Measurements from ENCODE around the gene LENG8. TPM values are rescaled to one million over a fixed set of nuclear protein-coding genes. Genes with fewer than 3 reads are reported as not detected.

The LENG8 gene
- total RNA-seq, 4 donors from 2014 or later, result 124 to 219 (median 157) TPM

GRCh38 chr19:54420068-54420382 lies 29.0 kb upstream of the LENG8 start:
- Histone ChIP-seq H3K4me3 (replicated peaks in 1 of 3) (no peak overlapping the region), H3K27me3 (peaks cover 12% of the 10 kb centered on the region), H3K4me1 (peaks cover 0 to 7% of the 10 kb centered on the region in 2 donors), H3K27ac (no peak overlapping the region), H3K9me3 (no peaks in the 10 kb centered on the region), H3K36me3 (no peaks in the 10 kb centered on the region)
- intact Hi-C loops (cut with DNase I), result no loop called here
- WGBS, 2 donors, result 0 to 24% methylated on average over 1 to 7 of the region's 10 CpGs
- no peak for TF ChIP-seq CTCF (IDR thresholded peaks at IDR 0.05)
- TF ChIP-seq POLR2A (IDR thresholded peaks at IDR 0.05), result no peak
- no peak for DNase-seq

- DNase-seq, result no peak
- no peak overlapping the region for H3K4me3 ChIP-seq (replicated peaks in 1 of 3)
- no peak for TF ChIP-seq CTCF (IDR thresholded peaks at IDR 0.05)
- no peak for TF ChIP-seq POLR2A (IDR thresholded peaks at IDR 0.05)
- 7 to 20% methylated on average over 9 to 16 of the region's 37 CpGs for WGBS, 2 donors
- intact Hi-C loops (cut with DNase I), result no loop called here
- peaks cover 0 to 7% of the 10 kb centered on the region in 2 donors for H3K4me1 ChIP-seq
- no peaks in the 10 kb centered on the region for H3K36me3 ChIP-seq
- H3K27me3 ChIP-seq, result peaks cover 12% of the 10 kb centered on the region
- H3K27ac ChIP-seq, result no peak overlapping the region
- H3K9me3 ChIP-seq, result no peaks in the 10 kb centered on the region
These were observed 28.4 kb upstream of the LENG8 start for GRCh38 chr19:54420383-54421168.

GRCh38 chr19:54421169-54421516 lies 27.9 kb upstream of the LENG8 start:
- peaks cover 8% of the 10 kb centered on the region for H3K27me3 ChIP-seq
- WGBS, 2 donors, result 27 to 35% methylated on average over 5 to 8 of the region's 9 CpGs
- H3K4me3 ChIP-seq (replicated peaks in 1 of 3), result no peak overlapping the region
- no peak overlapping the region for H3K27ac ChIP-seq
- H3K36me3 ChIP-seq, result no peaks in the 10 kb centered on the region
- H3K9me3 ChIP-seq, result no peaks in the 10 kb centered on the region
- TF ChIP-seq POLR2A (IDR thresholded peaks at IDR 0.05), result no peak
- TF ChIP-seq CTCF (IDR thresholded peaks at IDR 0.05), result no peak
- peaks cover 0 to 7% of the 10 kb centered on the region in 2 donors for H3K4me1 ChIP-seq
- intact Hi-C loops (cut with DNase I), result no loop called here
- DNase-seq, result no peak

GRCh38 chr19:54421521-54421920 lies 27.5 kb upstream of the LENG8 start:
- Histone ChIP-seq H3K4me3 (replicated peaks in 1 of 3) (no peak overlapping the region), H3K9me3 (no peaks in the 10 kb centered on the region), H3K4me1 (peaks cover 0 to 7% of the 10 kb centered on the region in 2 donors), H3K36me3 (no peaks in the 10 kb centered on the region), H3K27me3 (peaks cover 5% of the 10 kb centered on the region), H3K27ac (no peak overlapping the region)
- 73 to 87% methylated on average over 4 to 5 of the region's 7 CpGs for WGBS, 2 donors
- intact Hi-C loops (cut with DNase I), result no loop called here
- no peak for DNase-seq
- TF ChIP-seq POLR2A (IDR thresholded peaks at IDR 0.05) (no peak), CTCF (IDR thresholded peaks at IDR 0.05) (no peak)

- H3K4me1 ChIP-seq, result peaks cover 0 to 7% of the 10 kb centered on the region in 2 donors
- H3K4me3 ChIP-seq (replicated peaks in 1 of 3), result no peak overlapping the region
- no peaks in the 10 kb centered on the region for H3K27me3 ChIP-seq
- no peak for DNase-seq
- WGBS, 2 donors, result 46 to 75% methylated on average over 12 to 19 of the region's 20 CpGs
- H3K9me3 ChIP-seq, result no peaks in the 10 kb centered on the region
- no peak overlapping the region for H3K27ac ChIP-seq
- TF ChIP-seq POLR2A (IDR thresholded peaks at IDR 0.05), result no peak
- no peak for TF ChIP-seq CTCF (IDR thresholded peaks at IDR 0.05)
- H3K36me3 ChIP-seq, result no peaks in the 10 kb centered on the region
- intact Hi-C loops (cut with DNase I), result no loop called here
These were observed 26.9 kb upstream of the LENG8 start for GRCh38 chr19:54422136-54422535.

Measured in thyroid gland (tissue), 4 donors.